Measurements from ENCODE around the gene GPT2.

The GPT2 gene, protein sequence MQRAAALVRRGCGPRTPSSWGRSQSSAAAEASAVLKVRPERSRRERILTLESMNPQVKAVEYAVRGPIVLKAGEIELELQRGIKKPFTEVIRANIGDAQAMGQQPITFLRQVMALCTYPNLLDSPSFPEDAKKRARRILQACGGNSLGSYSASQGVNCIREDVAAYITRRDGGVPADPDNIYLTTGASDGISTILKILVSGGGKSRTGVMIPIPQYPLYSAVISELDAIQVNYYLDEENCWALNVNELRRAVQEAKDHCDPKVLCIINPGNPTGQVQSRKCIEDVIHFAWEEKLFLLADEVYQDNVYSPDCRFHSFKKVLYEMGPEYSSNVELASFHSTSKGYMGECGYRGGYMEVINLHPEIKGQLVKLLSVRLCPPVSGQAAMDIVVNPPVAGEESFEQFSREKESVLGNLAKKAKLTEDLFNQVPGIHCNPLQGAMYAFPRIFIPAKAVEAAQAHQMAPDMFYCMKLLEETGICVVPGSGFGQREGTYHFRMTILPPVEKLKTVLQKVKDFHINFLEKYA

DNA sequence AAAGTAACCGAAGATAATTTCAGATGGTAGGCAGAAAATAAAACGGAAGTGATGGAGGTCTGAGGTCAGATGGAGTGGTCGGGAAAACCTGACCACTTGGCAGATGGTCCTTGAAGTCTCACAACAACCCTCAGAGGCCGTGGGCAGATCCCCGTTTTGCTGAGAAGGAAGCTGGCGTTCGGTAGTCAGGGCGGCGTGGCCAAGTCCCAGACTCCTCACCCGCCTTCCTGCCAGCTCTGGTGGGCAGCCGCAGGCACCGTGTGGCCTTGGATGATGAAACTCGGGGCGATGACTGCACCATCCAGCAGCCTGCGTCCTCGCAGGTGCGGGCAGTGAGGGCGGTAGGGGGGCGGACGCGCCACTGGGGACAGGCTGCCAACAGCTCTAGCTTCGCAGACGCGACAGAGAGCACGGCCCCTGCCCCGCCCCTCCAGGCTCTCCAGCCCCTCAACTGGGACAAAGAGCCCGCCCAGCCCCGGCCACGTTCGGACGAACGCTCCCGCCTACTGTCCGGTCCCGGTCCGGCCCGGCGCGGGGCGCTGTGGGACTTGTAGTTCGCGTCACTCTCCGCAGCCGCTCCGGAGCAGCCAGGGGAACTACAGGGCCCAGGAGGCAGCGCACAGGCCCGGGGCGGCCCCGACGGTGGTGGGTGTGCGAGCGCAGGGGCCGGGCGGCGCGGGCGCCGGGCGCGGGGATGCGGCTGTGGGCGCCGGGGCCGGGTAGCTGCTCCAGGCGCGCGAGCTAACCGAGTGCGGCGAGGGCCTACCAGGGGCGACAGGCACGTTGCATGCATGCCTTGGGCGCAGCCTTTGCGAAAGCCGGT lies at the start of gene GPT2:
Gene GPT2 (plus strand): TSS at position 673 of the 823 bp plus-strand sequence. CDS start 354 bp downstream, outside the sequence.
- DNase-seq = peak; percentile 31

DNA sequence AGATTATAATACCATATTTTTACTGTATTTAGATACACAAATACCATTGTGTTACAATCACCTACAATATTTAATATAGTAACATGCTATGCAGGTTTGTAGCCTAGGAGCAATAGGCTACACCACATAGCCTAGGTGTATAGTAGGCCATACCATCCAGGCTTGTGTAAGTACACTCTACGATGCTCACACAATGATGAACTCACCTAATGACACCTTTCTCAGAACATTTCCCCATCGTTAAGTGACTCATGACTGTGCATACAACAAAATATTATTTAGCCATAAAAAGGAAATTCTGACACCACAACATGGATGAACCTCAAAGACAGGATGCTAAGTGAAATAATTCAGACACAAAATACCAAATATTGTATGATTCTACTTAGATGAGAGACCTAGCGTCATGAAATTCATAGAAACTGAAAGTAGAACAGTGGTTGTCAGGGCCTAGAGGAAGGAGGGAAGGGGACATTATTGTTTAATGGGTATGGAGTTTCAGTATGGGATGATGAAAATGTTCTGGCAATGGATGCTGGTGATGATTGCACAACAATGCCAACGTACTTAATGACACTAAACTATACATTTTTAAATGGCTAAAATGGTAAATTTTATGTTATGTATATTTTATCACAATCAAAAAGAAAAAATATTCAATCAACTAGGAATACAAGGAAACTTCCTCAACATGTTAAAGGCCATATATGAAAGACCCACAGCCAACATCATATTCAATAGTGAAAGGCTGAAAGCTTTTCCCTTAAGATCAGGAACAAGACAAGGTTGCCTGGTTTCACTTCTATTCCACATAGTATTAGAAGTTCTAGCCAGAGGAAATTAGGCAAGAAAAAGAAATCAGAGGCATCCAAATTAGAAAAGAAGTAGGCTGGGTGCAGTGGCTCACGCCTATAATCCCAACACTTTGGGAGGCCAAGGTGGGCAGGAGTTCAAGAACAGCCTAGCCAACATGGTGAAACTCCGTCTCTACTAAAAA lies 47.3 kb upstream of the GPT2 start:
- DNase-seq = no peak

DNA sequence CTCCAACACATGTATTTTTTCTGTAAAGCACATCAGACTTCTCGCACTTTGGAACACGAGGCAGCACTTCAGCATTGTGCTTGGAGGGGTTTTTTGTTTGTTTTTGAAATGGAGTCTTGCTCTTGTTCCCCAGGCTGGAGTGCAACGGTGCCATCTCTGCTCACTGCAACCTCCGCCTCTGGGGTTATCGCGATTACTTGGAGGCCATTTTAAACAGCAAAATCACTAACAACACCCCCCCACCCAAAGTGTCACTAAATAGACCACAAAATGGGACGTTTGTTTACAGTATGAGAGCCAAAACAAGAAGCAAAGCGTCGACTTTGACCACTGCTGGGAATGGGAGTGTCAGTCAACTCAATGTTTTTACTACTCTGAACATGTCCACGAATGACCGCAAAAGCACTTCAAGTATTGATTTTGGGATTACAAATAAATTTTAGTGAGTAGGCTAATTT lies 44.1 kb upstream of the GPT2 start:
- no peak for DNase-seq

DNA sequence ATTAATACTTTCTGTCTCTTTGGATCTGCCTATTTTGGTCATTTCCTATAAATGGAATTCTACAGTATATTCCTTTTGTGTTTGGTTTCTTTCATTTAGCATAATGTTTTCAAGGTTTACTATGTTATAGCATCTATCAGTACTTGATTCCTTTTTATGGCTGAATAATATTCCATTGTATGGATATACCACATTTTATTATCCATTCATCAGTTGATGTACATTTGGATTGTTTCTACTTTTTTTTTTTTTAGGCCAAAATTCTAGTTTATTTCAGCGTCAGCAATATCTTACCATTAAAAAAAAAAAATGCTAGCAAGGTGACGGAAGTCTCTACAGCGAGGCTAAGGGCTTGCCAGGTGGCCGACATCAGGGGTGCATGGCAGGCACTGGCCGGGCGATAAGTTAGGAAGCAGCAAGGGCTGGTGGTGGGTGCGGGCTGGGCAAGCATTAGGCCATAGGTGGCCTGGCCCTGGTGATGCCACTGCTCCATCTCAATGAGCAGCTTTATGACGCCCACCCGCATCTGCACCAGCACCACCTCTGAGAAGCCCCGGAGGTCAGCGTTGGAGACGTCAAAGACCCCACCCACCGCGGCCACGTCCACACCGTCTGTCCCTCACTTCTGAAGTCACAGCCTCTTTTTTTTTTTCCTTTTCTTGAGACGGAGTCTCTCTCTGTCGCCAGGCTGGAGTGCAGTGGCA lies 41.8 kb upstream of the GPT2 start:
- DNase-seq = no peak

DNA sequence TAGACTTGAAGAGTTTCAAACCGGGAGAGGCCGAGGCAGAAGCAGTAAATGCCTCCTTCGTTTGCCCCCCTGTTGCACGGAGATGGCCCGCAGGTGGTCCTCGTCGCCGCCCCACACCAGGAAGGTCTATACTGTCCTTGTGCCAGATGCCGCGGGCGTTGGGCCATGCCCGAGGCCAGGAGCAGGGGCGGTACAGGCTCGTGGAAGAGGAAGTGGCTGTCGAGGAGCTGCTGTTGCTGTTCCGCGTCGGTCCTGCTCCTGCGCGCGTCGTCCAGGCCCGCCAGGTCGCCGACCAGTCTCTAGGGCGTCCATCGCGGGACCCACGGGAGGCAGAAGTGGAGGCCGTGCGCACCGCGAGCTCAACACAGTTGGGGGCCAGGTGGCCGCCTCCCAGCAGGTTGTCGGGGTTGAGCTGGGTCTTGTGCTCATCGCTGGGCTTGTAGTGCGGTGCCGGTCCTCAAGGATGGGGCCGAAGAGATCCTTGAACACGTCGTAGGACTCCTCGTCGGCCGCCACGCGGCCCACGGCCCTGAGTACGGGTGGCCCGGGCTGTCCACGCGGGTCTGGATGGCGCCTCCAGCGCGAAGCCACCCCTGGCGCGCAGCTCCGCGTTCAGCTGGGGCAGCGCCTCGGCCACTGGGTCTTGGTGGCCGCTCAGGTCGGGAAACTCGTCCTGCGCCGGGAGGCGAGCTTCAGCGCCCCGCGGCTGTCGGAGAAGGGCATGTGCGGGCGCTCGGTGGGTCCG lies 40.1 kb upstream of the GPT2 start:
- DNase-seq = no peak

DNA sequence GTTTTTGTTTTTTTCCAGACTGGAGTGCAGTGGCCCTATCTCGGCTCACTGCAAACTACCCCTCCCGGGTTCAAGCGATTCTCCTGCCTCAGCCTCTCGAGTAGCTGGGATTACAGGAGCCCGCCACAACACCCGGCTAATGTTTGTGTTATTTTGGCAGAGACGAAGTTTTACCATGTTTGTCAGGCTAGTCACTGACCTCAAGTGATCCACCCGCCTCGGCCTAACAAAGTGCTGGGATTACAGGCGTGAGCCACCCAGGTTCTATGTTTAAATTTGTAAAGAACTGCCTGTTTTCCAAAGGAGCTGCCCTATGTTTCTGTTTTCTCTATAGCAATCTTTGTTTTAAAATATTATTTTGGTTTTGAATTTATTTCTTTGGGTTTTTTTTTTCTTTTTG lies 39.4 kb upstream of the GPT2 start:
- DNase-seq = no peak

DNA sequence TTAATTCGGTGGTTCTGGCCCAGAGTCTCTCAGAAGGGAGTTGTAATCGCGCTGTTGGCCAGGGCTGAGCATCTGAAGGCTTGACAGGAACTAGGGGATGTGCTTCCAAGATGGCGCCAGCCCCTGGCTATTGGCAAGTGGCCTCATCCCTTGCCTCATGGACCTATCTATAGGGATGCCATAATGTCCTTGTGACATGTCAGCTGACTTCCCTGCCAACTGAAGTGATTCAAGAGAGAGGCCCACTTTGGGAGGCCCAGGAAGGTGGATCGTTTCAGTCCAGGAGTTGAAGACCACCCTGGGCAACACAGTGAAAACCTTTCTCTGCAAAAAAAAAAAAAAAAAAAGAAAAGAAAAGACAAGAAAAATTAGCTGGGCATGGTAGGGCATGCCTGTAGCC lies 38.2 kb upstream of the GPT2 start:
- DNase-seq = no peak

DNA sequence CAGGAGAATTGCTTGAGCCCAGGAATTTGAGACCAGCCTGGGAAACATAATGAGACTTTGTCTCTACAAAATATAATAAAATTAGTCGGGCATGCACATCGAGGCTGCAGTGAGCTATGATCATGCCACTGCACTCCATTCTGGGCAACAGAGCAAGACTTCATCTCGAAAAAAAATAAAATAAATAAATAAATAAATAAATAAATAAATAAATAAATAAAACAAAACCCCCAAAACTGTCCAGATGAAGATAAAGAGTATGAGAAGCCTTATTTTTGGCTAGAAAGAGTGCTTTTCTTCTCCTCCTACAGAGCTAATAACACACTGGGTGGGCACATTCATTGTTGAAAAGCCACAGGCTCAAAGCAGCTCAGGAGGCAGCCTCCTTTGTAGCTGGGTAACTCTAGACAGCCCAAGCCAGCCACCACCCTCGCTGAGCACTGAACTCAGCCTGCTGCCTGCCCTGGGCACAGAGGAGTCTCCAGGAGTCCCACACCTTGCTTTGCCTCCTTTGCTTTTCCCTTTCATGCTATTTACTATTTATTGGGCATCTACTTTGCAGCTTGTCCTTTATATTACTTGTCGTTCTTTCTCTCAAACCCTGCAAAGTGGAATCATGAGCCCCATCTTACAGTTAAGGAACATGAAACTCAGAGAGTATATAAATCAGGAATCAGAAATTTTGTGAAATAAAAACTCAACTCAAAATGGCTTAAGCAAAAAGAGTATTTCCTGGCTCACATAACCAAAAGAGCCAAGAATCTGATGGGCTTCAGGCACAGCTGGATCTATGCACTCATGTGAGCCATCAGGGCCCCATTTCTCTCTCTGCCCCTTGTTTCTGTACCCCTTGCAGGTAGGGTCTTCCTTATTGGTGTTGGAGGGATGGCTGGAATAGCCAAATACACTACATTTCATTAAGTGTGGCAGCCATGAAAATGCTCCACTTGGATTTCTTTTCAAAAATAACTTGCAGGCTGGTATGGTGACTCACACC lies 35.1 kb upstream of the GPT2 start:
- DNase-seq = no peak

DNA sequence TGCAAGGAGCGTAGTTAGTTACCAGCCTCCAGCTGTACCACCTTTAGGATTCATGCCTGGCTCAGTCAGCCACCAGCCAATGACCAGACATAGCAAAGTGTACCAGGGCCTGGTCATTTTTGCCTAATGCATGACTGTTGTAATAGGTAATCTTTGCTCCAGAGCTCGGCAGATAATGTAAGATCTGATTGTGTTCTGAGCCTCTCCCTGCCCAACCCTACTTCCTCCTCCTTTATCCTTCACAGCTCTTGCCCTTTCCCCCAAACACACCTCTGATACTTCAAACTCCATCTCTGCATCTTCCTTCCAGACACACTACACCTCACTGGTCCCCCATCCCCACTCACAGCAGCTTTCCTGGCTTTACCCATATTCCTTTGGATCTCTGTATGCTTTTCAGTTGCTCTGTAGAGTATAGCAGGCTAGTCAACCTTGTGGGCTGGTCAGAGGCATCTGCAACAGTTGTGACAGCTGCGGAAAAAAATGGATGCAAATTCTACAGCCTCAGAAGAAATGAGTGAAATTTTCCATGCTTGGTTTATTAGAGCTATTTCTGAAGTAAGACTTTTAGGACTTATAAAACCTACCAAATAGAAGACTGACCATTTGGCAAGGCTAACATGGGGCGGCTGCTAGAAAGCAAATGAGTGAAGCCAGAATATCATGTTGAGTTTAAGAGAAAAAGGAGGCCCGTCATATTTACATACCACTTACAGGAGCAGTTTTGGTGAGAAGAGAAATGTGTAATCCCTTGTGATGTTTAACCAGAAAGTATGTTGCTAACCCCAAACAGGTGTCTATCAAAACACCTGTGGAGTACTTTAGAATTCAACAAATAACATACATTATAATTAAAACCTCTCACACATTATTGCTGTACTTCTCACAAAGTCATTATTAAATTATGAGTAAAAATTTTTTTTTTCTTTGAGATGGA lies 33.3 kb upstream of the GPT2 start:
- no peak for DNase-seq

DNA sequence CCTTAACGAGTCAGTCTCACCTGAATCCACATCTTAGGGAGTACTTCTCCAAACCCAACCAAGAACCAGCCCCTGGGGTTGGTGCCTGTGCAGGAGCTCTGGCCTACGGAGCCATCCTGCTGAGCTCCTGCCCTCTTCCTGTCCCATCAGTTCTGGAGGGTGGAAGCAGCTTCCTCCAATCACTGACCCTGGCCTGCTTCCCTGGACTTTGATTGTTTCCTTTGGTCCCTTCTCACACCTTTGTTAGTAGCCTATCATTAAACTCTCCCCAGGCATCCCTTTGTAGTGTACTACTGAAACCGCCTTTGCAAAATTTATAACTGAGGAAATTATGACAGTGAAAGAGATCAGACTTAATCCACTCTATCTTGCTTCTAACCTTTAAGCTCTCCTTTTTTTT lies 32.0 kb upstream of the GPT2 start:
- no peak for DNase-seq

DNA sequence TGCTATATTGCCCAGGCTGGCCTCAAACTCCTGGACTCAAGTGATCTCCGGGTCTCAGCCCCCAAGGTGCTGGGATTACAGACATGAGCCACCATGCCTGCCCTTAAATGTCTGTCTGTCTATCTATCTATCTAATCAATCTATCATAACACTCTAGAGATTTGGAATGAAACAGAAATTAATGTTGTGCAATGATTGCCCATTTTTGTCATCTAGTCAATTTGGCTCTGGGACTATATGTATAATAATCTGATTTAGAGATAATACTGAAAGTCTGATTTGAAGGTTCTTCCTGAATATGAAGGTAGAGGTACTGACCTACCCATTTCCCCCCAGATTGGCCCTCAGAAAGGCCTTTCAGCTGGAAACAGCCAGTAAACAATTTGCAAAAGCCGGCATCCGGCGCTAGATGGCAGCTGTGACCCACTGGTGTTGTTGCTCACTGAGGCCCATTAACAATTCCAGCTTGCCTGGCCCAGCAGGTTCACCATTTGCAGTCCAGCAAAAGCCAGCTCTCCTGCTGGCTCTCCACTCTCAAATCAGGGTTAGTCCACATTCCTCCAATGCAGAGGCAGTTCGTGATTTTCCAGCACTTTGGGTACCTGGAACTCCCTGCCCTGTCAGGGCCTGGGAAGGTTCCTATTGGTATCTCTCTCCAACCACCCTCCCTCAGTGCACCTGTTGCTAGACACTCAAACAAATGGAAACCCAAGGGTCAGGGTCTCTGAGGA lies 30.3 kb upstream of the GPT2 start:
- DNase-seq = peak; percentile 24

DNA sequence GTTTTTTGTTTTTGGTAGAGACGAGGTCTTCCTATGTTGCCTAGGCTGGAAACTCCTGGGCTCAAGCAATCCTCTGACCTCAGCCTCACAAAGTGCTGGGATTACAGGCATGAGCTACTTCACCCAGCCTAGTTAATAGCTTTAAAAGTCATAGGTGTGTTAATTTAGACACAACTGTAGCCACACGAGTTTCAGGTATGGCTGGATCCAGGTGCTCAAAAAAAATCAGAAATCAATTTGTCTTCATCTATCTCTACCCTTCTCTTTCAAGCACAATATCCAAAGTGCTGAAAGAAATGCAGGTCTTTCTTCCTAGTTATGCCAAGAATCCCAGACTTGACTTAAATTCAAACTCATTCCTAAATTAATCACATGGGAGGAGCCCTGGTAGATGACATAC lies 29.3 kb upstream of the GPT2 start:
- no peak for DNase-seq

DNA sequence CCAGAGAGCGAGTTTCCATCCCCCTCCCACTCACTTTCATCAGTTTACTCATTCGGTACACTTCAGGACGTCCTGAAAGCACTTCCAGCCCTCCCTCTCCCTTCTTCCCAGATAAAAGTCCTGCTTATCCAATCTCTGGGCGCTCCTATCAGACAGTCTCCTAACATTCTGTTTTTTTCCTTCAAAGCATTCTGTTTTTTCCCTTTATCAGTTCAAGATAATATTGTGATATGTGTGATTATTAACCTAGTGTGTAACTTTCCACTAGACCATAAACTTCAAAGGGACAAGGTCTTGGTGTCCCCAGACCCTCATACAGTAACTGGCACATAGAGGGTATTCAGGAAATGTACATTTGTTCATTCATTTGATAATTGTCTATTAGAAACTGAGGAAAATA lies 28.8 kb upstream of the GPT2 start:
- DNase-seq = no peak

DNA sequence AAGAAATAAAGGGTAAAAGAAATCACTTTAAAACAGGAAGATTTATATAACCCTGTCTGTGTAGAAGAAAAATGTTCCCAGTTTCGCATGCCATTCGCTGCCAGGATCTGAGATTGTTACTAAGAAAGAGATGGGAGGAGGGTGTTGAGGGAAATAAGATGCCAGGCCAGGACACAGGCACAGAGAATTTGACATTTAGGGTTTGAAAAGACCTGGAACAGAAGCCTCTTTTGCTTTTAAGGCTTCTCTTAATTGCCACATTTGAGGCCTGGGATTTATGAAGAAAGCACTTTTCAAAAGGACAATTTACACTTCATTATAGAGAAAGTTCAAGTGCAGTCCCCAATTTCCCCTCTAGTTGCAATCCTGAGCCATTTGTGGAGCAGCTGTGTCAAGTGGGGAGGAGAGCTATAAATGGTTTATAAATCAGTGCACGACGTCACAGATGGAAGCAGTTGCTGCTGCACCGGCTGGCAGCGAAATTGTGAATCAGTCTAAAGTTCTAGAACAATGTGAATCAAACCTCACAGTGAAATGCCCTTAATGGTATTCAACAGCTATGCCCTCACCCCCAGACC lies 26.7 kb upstream of the GPT2 start:
- DNase-seq = peak; percentile 67

DNA sequence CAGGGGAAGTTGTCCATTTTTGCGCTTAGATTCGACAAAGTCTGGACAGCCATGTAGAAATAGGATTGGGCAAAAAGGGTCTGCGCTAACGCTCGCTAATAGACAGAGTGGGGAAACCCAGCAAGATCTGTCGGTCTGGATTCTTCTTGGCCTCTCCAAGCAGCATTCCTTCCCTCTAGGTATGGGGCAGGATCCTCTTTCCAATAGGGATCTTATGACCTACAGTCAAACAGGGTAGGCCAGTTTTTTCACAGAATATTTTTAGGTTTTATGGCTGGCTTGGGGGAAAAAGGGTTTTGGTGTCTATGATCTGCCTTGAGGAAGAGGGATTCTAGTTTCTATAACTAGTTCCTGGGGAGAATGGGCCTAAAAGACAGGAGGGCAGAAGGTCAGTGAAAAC lies 26.0 kb upstream of the GPT2 start:
- no peak for DNase-seq

DNA sequence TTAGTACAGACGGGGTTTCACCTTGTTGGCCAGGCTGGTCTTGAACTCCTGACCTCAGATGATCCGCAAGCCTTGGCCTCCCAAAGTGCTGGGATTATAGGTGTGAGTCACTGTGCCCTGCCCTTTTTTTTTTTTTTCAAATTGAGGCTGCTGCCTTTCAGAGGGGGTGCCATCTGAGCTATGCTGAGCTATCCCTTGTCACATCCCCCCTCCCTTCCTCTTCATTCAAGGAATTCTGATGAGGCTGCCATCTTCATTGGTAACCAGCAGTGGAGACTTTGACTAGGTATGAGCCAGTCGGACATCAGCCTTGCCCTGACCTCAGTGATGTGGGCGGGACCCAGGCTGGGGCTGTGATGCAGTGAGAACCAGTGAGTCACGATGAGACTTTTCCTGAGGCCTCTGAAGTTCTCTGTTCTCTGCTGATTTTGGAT lies 24.4 kb upstream of the GPT2 start:
- no peak for DNase-seq

Data from NCI-H1694 (cell line).